GM12878 (cell line): Measurements from ENCODE around the gene ODR4. TPM values are rescaled to one million over a fixed set of nuclear protein-coding genes. Genes with fewer than 3 reads are reported as not detected.

Experiments
- ATAC-seq: fragments of 200-7000 bp; cut with Tn5 transposase; 3 replicates; pipeline ENCODE4 v1.9.1; 2020; ENCODE audit warnings: mild to moderate bottlenecking, moderate library complexity
- BruUV-seq: library from RNA; stranded (reverse); fragments of 400-500 nt; replicated peaks from 2 replicates; lab custom pipeline; 2021; lab: Mats Ljungman, UMichigan
- CTCF ChIA-PET: fragments of 300-600 bp; sonication (Branson Sonifier 250); formaldehyde crosslinking; extraction: SDS; loops from one replicate; lab custom pipeline; 2021; ENCODE audit warnings: inconsistent platforms; lab: Yijun Ruan, JAX
- POLR2A ChIA-PET: fragments of 350-600 bp; formaldehyde crosslinking; extraction: SDS; loops from one replicate; lab custom pipeline; 2021; ENCODE audit warnings: inconsistent platforms; lab: Charles Lee
- RAD21 ChIA-PET: fragments of 300-600 bp; sonication (Branson Sonifier 250); formaldehyde crosslinking; loops from one replicate; lab custom pipeline; 2023; ENCODE audit warnings: antibody characterized with exemption; ENCODE audit not compliant: unreplicated experiment; lab: Charles Lee
- SMC1A ChIA-PET: fragments of 300-600 bp; sonication (Branson Sonifier 250); formaldehyde crosslinking; loops from one replicate; lab custom pipeline; 2023; ENCODE audit not compliant: unreplicated experiment, uncharacterized antibody; lab: Charles Lee
- DNase-seq: peaks from one replicate; pipeline ENCODE4 v3.0.0-alpha.2; 2011; ENCODE audit warnings: low read depth, low spot score
- FAIRE-seq: peaks from 3 replicates; lab custom pipeline; 2011; peaks lifted over from hg19 to GRCh38; lab: Jason Lieb, UNC
- H2AFZ ChIP-seq: 2 replicates; pipeline ENCODE4 v1.6.0; 2011; ENCODE audit warnings: low read depth, low read length, control low read depth; ENCODE audit not compliant: control insufficient read depth
- H3K27ac ChIP-seq: 2 replicates; pipeline ENCODE4 v1.5.1; 2011; ENCODE audit warnings: control low read depth; ENCODE audit not compliant: control insufficient read depth, insufficient read depth
- H3K27me3 ChIP-seq, 2 experiments: replicated peaks in 1 of 2; 2 replicates each; pipeline versions ENCODE4 v1.6.0 to v1.6.1; 2011; ENCODE audit warnings: low read length in 1 of 2; ENCODE audit not compliant: control insufficient read depth in 2 of 2, insufficient read depth in 2 of 2
- H3K36me3 ChIP-seq, 2 experiments: 2 replicates each; pipeline ENCODE4 v1.5.1; 2011; ENCODE audit warnings: low read length in 1 of 2; ENCODE audit not compliant: control insufficient read depth in 2 of 2, insufficient read depth in 2 of 2
- H3K4me1 ChIP-seq: 2 replicates; pipeline ENCODE4 v1.6.1; 2011; ENCODE audit warnings: mild to moderate bottlenecking, low read length, moderate library complexity, mixed read lengths; ENCODE audit not compliant: control insufficient read depth, insufficient read depth
- H3K4me2 ChIP-seq: 2 replicates; pipeline ENCODE4 v1.6.0; 2011; ENCODE audit warnings: control low read depth; ENCODE audit not compliant: control insufficient read depth, insufficient read depth
- H3K4me3 ChIP-seq: fragments of 200-600 bp; sonication (generic); 2 replicates; pipeline ENCODE4 v1.5.1; 2016
- H3K79me2 ChIP-seq: 2 replicates; pipeline ENCODE4 v1.6.0; 2011; ENCODE audit warnings: low read length; ENCODE audit not compliant: control insufficient read depth, insufficient read depth
- H3K9ac ChIP-seq: 2 replicates; pipeline ENCODE4 v1.8.0; 2011; ENCODE audit warnings: low read length, control low read depth, mixed read lengths; ENCODE audit not compliant: control insufficient read depth, insufficient read depth
- H3K9me3 ChIP-seq: replicated peaks from 3 replicates; pipeline ENCODE4 v1.5.1; 2011; ENCODE audit warnings: mild to moderate bottlenecking, low read length; ENCODE audit not compliant: control insufficient read depth, insufficient read depth
- H4K20me1 ChIP-seq: 2 replicates; pipeline ENCODE4 v1.6.0; 2011; ENCODE audit not compliant: control insufficient read depth, insufficient read depth
- ATF7 ChIP-seq: fragments of 450-650 bp; IDR thresholded peaks from 2 replicates; pipeline ENCODE4 v1.6.1; 2016; ENCODE audit warnings: low read depth, mild to moderate bottlenecking
- FOXM1 ChIP-seq: IDR thresholded peaks from 2 replicates; pipeline ENCODE4 v1.6.1; 2012; ENCODE audit warnings: low read depth, mild to moderate bottlenecking, inconsistent platforms, low read length, moderate library complexity
- MTA3 ChIP-seq: IDR thresholded peaks from 2 replicates; pipeline ENCODE4 v1.6.1; 2012; ENCODE audit warnings: low read length, inconsistent platforms, borderline replicate concordance
- SIN3A ChIP-seq: IDR thresholded peaks from 2 replicates; pipeline ENCODE4 v1.6.1; 2012; ENCODE audit warnings: low read depth, low read length, improper control_type of control experiment
- SMAD5 ChIP-seq: IDR thresholded peaks from 2 replicates; pipeline ENCODE4 v1.6.1; 2016; ENCODE audit warnings: antibody characterized with exemption, low read depth
- WGBS: methylation state at CpG from one replicate; pipeline ENCODE4 v1.1.6; 2016; ENCODE audit warnings: low lambda C conversion rate; ENCODE audit not compliant: insufficient replicate concordance, insufficient coverage; ENCODE audit errors: missing lambda C conversion rate; 5-methylcytosine and 5-hydroxymethylcytosine counted together
- in situ Hi-C: fragments of 300-500 bp; cut with MboI; formaldehyde crosslinking; loops from 9 replicates; pipeline ENCODE4 v1.14.3; 2018; ENCODE audit warnings: mixed read lengths
- intact Hi-C: fragments of 100-400 bp; cut with micrococcal nuclease; formaldehyde crosslinking; loops from one replicate; pipeline ENCODE4 v1.14.2; 2022; ENCODE audit not compliant: unreplicated experiment
- polyA plus RNA-seq, 11 experiments: library from polyadenylated mRNA; depleted of rRNA in 4 of 11; unstranded in 6 of 11; stranded (reverse) in 5 of 11; fragments of >200 nt; fragmentation: Nextera tagmentation in 4 of 11; fragmentation: Illumina TruSeq in 1 of 11; extraction: Ambion mirVana in 4 of 11; extraction: Trizol in 1 of 11; gene quantifications; 1 replicate in 1 of 11; 2 replicates in 10 of 11; pipeline versions ENCODE4 v1.2.1 to v1.2.3, GENCODE V29; 2011 to 2016; ENCODE audit warnings: inconsistent platforms in 2 of 11, missing spikeins in 2 of 11, low read depth in 1 of 11
- total RNA-seq, 4 experiments: library from RNA; depleted of rRNA in 3 of 4; stranded (reverse); fragments of >200 nt in 3 of 4; fragmentation: Illumina TruSeq in 1 of 4; extraction: Trizol in 1 of 4; gene quantifications; 2 replicates each; pipeline versions ENCODE4 v1.2.1 to v1.2.3, GENCODE V29; 2013 to 2021
- TF ChIP-seq, protein P1 (sequence below): fragments of 450-650 bp; IDR thresholded peaks from 2 replicates; pipeline ENCODE4 v1.6.1; 2016; ENCODE audit warnings: mild to moderate bottlenecking
- TF ChIP-seq, protein P2 (sequence below): fragments of 150-350 bp; IDR thresholded peaks from 2 replicates; pipeline ENCODE4 v1.6.1; 2016; ENCODE audit warnings: low read depth, low read length

ODR4 gene
- total and polyA plus RNA-seq, 10 of the 15 experiments (the other 5 are each of a cell fraction or from before 2014, with no cell fraction given) = 10.4 to 19.4 (median 13.3) TPM

DNA sequence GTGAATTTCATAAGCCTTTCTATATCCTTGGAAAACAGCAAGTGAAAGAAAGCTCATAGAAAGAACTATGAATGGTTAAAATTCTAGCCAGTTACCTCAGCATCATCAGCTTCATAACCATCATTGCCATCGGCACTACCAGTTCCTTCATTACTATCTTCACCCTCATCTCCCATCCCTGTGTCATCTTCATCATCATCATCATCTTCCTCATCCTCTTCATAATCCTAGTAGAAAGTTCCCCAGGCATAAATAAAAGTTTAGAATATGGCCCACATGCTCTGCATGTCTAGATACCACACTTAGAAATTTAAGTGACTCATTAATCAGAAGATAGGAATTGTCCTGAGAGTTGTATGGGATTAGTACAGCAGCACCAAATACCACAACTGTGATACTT, 49.6 kb upstream of the ODR4 start (continued):
- TF ChIP-seq FOXM1 = no peak
- TF ChIP-seq SMAD5 = no peak
- TF ChIP-seq, protein P1, sequence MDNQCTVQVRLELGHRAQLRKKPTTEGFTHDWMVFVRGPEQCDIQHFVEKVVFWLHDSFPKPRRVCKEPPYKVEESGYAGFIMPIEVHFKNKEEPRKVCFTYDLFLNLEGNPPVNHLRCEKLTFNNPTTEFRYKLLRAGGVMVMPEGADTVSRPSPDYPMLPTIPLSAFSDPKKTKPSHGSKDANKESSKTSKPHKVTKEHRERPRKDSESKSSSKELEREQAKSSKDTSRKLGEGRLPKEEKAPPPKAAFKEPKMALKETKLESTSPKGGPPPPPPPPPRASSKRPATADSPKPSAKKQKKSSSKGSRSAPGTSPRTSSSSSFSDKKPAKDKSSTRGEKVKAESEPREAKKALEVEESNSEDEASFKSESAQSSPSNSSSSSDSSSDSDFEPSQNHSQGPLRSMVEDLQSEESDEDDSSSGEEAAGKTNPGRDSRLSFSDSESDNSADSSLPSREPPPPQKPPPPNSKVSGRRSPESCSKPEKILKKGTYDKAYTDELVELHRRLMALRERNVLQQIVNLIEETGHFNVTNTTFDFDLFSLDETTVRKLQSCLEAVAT = no peak
- TF ChIP-seq, protein P2, sequence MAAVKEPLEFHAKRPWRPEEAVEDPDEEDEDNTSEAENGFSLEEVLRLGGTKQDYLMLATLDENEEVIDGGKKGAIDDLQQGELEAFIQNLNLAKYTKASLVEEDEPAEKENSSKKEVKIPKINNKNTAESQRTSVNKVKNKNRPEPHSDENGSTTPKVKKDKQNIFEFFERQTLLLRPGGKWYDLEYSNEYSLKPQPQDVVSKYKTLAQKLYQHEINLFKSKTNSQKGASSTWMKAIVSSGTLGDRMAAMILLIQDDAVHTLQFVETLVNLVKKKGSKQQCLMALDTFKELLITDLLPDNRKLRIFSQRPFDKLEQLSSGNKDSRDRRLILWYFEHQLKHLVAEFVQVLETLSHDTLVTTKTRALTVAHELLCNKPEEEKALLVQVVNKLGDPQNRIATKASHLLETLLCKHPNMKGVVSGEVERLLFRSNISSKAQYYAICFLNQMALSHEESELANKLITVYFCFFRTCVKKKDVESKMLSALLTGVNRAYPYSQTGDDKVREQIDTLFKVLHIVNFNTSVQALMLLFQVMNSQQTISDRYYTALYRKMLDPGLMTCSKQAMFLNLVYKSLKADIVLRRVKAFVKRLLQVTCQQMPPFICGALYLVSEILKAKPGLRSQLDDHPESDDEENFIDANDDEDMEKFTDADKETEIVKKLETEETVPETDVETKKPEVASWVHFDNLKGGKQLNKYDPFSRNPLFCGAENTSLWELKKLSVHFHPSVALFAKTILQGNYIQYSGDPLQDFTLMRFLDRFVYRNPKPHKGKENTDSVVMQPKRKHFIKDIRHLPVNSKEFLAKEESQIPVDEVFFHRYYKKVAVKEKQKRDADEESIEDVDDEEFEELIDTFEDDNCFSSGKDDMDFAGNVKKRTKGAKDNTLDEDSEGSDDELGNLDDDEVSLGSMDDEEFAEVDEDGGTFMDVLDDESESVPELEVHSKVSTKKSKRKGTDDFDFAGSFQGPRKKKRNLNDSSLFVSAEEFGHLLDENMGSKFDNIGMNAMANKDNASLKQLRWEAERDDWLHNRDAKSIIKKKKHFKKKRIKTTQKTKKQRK = no peak
- TF ChIP-seq SIN3A = no peak

DNA sequence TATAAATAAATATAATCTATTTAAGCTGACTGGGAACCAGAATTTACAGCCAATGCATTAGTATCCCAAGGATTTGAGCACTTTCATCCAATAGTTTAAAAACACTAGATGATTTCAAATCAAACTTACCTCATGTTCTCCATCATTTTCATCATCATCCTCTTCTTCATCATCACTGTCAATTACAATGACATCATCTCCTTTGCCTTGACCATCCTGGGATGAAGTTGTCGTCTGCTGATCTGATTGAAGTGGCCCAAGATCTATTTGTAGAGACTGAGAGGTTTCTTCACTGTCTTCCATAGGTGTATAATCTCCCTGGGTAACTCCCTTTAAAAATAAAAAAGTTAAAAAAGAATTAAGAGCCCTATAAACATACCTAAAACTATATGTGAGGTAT, 48.3 kb upstream of the ODR4 start:
- in situ Hi-C loops = no loop called here
- BruUV-seq = no TSS peak
- no peak overlapping the region for H3K4me3 ChIP-seq
- ChIA-PET RAD21 (no interaction called here), POLR2A (interaction anchor here (0.6 kb wide), 1 partner anchor 22 kb away, joined by 3 read pairs; no protein-coding TSS in a partner anchor), CTCF (no interaction called here), SMC1A (interaction anchor here (1.1 to 1.5 kb wide), 2 partner anchors 10 to 12 kb away, joined by 3 to 4 read pairs; no protein-coding TSS in a partner anchor)
- ATAC-seq (no peak), DNase-seq (no peak), FAIRE-seq (no peak)
- no peaks in the 10 kb centered on the region for H3K4me1 ChIP-seq
- H3K27me3 ChIP-seq = no peaks in the 10 kb centered on the region
- no peak overlapping the region for H3K27ac ChIP-seq
- H3K9ac ChIP-seq = no peak overlapping the region
- no peaks in the 10 kb centered on the region for H3K9me3 ChIP-seq
- peaks cover 0 to 38% of the 10 kb centered on the region in 2 experiments; a peak in 2 of 4 replicates for H3K36me3 ChIP-seq
- intact Hi-C loops = no loop called here
- H3K79me2 ChIP-seq = no peaks in the 10 kb centered on the region
- TF ChIP-seq MTA3 = no peak
- TF ChIP-seq ATF7 = peak; percentile 41
- WGBS = 93% methylated on average over 1 of the region's 1 CpG
- no peak overlapping the region for H3K4me2 ChIP-seq
- no peaks in the 10 kb centered on the region for H4K20me1 ChIP-seq
- no peak overlapping the region for H2AFZ ChIP-seq
